AG04449 (cell line): ENCODE data around the gene KIF18B.

Source experiments
- CTCF ChIA-PET: fragments of 350-600 bp; formaldehyde crosslinking; extraction: SDS; loops from one replicate; lab custom pipeline; 2021; ENCODE audit warnings: antibody characterized with exemption; lab: Yijun Ruan, JAX
- POLR2A ChIA-PET: fragments of 400-600, 350-600 bp; formaldehyde crosslinking; extraction: SDS; loops from one replicate; lab custom pipeline; 2020; ENCODE audit warnings: antibody characterized with exemption, inconsistent platforms; lab: Yijun Ruan, JAX
- DNase-seq: peaks from one replicate; pipeline ENCODE4 v3.0.0-alpha.2; 2010; ENCODE audit warnings: low read depth, low spot score
- H3K4me3 ChIP-seq: 2 replicates; pipeline ENCODE4 v1.5.1; 2011; ENCODE audit warnings: low read depth, mild to moderate bottlenecking, control low read depth, low read length
- CTCF ChIP-seq: IDR thresholded peaks from one replicate; pipeline ENCODE4 v1.5.1; 2011; ENCODE audit warnings: mild to moderate bottlenecking, moderate library complexity, low read length, control low read depth, inconsistent platforms; ENCODE audit not compliant: insufficient read depth; ENCODE audit errors: missing control alignments

KIF18B gene

DNA sequence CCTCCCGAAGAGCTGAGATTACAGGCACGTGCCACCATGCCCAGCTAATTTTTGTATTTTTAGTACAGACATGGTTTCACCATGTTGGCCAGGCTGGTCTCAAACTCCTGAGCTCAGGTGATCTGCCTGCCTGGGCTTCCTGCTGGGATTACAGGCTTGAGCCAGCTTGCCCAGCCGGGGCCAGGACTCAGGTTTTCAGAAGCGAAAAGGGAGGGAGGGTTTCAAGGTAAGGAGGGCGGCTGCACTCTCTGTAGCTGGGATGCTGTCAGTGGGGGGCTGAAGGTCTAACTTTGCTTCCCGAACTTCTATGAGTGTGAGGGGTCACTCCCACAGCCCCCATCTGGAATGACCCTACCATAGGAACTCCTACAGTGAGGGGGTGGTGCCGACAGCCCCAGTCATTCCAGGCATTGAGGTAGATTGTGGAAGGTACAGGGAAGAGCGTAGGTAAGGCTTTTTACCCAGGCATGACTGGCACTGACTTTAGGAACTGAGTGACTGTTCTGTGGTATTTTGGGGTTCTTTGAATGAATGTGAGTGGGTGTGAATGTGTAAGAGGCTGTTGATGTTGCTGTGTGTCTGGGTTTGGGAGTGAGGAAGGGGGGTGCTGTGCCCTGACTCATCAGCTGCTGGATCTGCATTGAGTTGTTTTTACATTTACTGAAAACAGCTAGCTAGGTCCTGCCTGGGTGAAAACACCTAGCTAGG is 24.4 kb upstream of the KIF18B start:
- CTCF ChIA-PET: interaction anchor here (0.7 to 1.1 kb wide), 3 partner anchors 32 to 196 kb away, joined by 3 to 4 read pairs (median 3); no protein-coding TSS in a partner anchor
- POLR2A ChIA-PET: no interaction called here
- peak; percentile 17 for DNase-seq
- TF ChIP-seq CTCF: no peak
- no peak overlapping the region for H3K4me3 ChIP-seq

GRCh38 chr17:44970136-44970741 is 22.7 kb upstream of the KIF18B start:
- peak overlapping the region; percentile 57 for H3K4me3 ChIP-seq
- DNase-seq: no peak
- ChIA-PET CTCF (interaction anchor here (1.1 to 1.4 kb wide), 3 partner anchors 17 to 165 kb away, joined by 3 to 5 read pairs (median 3); partner anchors contain the start of gene ACBD4), POLR2A (no interaction called here)
- no peak for TF ChIP-seq CTCF

GRCh38 chr17:44969144-44969780 is 21.7 kb upstream of the KIF18B start:
- POLR2A ChIA-PET: interaction anchor here (0.6 kb wide), 1 partner anchor 95 kb away, joined by 3 read pairs; no protein-coding TSS in a partner anchor
- H3K4me3 ChIP-seq: no peak overlapping the region

GRCh38 chr17:44968225-44969143 is 20.9 kb upstream of the KIF18B start, which contains the start of gene C1QL1:
TSS of gene C1QL1 (minus strand) at chr17:44968303. CDS start at chr17:44968048, 255 bp downstream.
- TF ChIP-seq CTCF: peak; percentile 20
- no peak for DNase-seq
- CTCF ChIA-PET: interaction anchor here (0.6 to 1.4 kb wide), 4 partner anchors 47 to 130 kb away, joined by 3 to 4 read pairs (median 3); no protein-coding TSS in a partner anchor
- POLR2A ChIA-PET: interaction anchor here (0.6 to 1.0 kb wide), 3 partner anchors 59 to 95 kb away, joined by 3 to 4 read pairs (median 3); no protein-coding TSS in a partner anchor
- peak within 1 kb of the TSS; percentile 60 for H3K4me3 ChIP-seq

More at GRCh38 chr17:44969144-44969780, 21.7 kb upstream of the KIF18B start:
- no peak for TF ChIP-seq CTCF
- DNase-seq: no peak
- CTCF ChIA-PET: interaction anchor here (0.6 to 1.4 kb wide), 4 partner anchors 48 to 129 kb away, joined by 3 to 4 read pairs (median 3); no protein-coding TSS in a partner anchor

DNA sequence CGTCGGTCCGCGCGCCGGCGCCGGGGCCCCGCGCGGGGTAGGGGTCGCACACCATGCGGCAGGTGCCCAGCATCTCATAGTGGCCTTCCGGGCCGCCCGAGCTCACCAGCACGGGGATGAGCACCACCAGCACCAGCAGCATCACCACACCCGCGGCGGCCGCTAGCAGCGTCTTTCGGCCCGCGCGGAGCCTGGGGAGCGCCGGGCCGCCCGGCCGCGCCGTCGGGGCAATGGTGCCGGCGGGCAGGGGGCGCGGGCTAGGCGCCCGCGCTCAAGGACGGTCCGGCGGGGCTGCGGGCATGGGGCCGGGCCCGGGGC is 20.3 kb upstream of the KIF18B start:
- no peak overlapping the region; the same call in 1 of the 2 replicates for H3K4me3 ChIP-seq
- no peak for DNase-seq
- no peak for TF ChIP-seq CTCF
- POLR2A ChIA-PET: interaction anchor here (0.6 to 1.0 kb wide), 2 partner anchors 58 to 83 kb away, joined by 3 to 4 read pairs; no protein-coding TSS in a partner anchor
- CTCF ChIA-PET: interaction anchor here (1.4 kb wide), 1 partner anchor 54 kb away, joined by 3 read pairs; no protein-coding TSS in a partner anchor
